Heart right ventricle (tissue), 16 donors: ENCODE measurements around the gene CCDC69. TPM values are rescaled to one million over a fixed set of nuclear protein-coding genes. Genes with fewer than 3 reads are reported as not detected.

Source experiments
- ATAC-seq, 8 donors: fragments of 200-7000 bp; cut with Tn5 transposase; one replicate each; pipeline ENCODE4 v1.9.1; 2020; ENCODE audit warnings: mild to moderate bottlenecking in 8 of 8, moderate library complexity in 8 of 8, moderate number of reproducible peaks in 1 of 8
- DNase-seq, 2 donors: peaks; one replicate each; pipeline ENCODE4 v3.0.0-alpha.2; 2020
- H3K27ac ChIP-seq, 10 donors: fragments of 200-600 bp; sonication (generic) in 2 of 10; one replicate each; pipeline versions ENCODE4 v1.5.0 to v1.8.0; 2020 to 2022; ENCODE audit warnings: mild to moderate bottlenecking in 3 of 10
- H3K27me3 ChIP-seq, 7 donors: fragments of 200-600 bp; one replicate each; pipeline ENCODE4 v1.8.0; 2021 to 2022; ENCODE audit warnings: mild to moderate bottlenecking in 2 of 7
- H3K36me3 ChIP-seq, 9 donors: fragments of 200-600 bp; sonication (generic) in 1 of 9; one replicate each; pipeline versions ENCODE4 v1.5.0 to v1.8.0; 2020 to 2022; ENCODE audit warnings: mild to moderate bottlenecking in 2 of 9
- H3K4me1 ChIP-seq, 9 donors: fragments of 200-600 bp; sonication (generic) in 1 of 9; one replicate each; pipeline versions ENCODE4 v1.5.0 to v1.8.0; 2020 to 2022; ENCODE audit warnings: mild to moderate bottlenecking in 4 of 9
- H3K4me3 ChIP-seq, 10 donors: fragments of 200-600 bp; sonication (generic) in 2 of 10; one replicate each; pipeline versions ENCODE4 v1.5.0 to v1.8.0; 2020 to 2022; ENCODE audit warnings: mild to moderate bottlenecking in 7 of 10, moderate library complexity in 2 of 10
- H3K9me3 ChIP-seq, 11 donors: fragments of 200-600 bp in 10 of 11; sonication (generic) in 2 of 11; one replicate each; pipeline versions ENCODE4 v1.5.0 to v1.8.0; 2013 to 2022; ENCODE audit warnings: mild to moderate bottlenecking in 2 of 11, control low read depth in 1 of 11, moderate library complexity in 1 of 11
- WGBS, 2 donors: extraction: QIAGEN DNeasy Blood & Tissue Kit; methylation state at CpG; one replicate each; pipeline ENCODE4 v1.1.7; 2013; ENCODE audit warnings: inconsistent platforms in 1 of 2; 5-methylcytosine and 5-hydroxymethylcytosine counted together
- intact Hi-C, 10 donors: fragments of 100-400 bp; cut with DNase I; formaldehyde crosslinking; loops; one replicate each; pipeline versions ENCODE4 v1.11.1 to v1.14.2; 2022
- polyA plus RNA-seq, 2 donors: library from polyadenylated mRNA; stranded (reverse); fragments of 200-250 nt; gene quantifications; one replicate each; pipeline ENCODE4 v1.2.3, GENCODE V29; 2013
- total RNA-seq, 10 donors: library from RNA; stranded (reverse); fragmentation: NEBNext Ultra II Directional in 3 of 10; extraction: Animal tissue kit (Norgen Biotek cat#: 25700) in 3 of 10; gene quantifications; one replicate each; pipeline versions ENCODE4 v1.2.1 to v1.2.4, GENCODE V29; 2021 to 2023
- TF ChIP-seq, protein P1 (sequence below), 9 donors: fragments of 200-600 bp; sonication (generic) in 2 of 9; IDR thresholded peaks; one replicate each; pipeline versions ENCODE4 v1.5.0 to v1.8.0; 2021 to 2022; ENCODE audit warnings: antibody characterized with exemption in 9 of 9, mild to moderate bottlenecking in 5 of 9, moderate library complexity in 1 of 9
- donor health status: Arrhythmogenic right ventricular cardiomyopathy.
- donor health status: ischemic (EF 13 %, LVEDD 7.1; RV severe dilation, severe dysfunction).
- donor health status: healthy with polysubstance abuse.
- donor health status: DM: no; HTN: yes; CAD: no.
- donor health status: DM: no; HTN: no; CAD: no.
- donor health status: ischemic (EF 25% LVEDD 6.9; RV normal size, moderate dysfunction).
- donor health status: ischemic (EF 25% LVEDD 5.7; RV mildly dilated, moderate dysfunction).
- donor health status: healthy.
- donor health status: DM: yes; HTN: yes; CAD: no.
- donor health status: Ischemic cardiomyopathy.
- donor health status: ischemic (EF 35%, LVEDD 5.7; RV mildly dilated, moderate dysfunction).
- donor health status: nonischemic (EF 11% LVEDD 7.7; RV severe dilation, severe dysfunction).
- donor health status: DM: yes; HTN: yes; CAD: no.
- donor health status: PGD.
- donor health status: ischemic (EF 29% LVEDD 5.4; RV normal size, mild dysfunction).
- donor health status: nonischemic (EF 23%, LVEDD 6.1; RV moderate dilation, normal function).

The CCDC69 gene
- total and polyA plus RNA-seq, 12 donors = 50.8 to 191 (median 104) TPM

DNA sequence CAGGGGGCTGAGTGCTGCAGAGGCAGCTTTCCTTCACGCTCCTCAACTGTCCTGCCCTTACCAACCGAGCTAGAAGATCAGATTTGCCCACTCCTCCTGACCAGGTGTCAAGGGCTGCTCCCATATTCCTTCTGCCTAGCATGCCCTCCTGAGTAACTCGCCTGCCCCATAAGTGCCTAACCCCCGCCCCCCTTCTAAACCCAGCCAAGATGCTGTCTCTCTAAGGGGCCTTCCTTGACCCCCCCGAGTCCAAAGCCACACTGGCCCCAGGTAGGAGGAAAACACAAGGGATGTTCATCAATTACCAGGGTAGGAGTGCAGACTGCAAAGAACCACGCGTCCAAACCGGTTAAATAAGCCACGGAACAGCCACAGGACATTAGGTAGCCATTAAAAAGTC lies 4.8 kb downstream of the CCDC69 start:
- H3K27ac ChIP-seq = peak overlapping the region in 3 of 10 donors; percentile 39 to 63 (median 59)
- TF ChIP-seq, protein P1, sequence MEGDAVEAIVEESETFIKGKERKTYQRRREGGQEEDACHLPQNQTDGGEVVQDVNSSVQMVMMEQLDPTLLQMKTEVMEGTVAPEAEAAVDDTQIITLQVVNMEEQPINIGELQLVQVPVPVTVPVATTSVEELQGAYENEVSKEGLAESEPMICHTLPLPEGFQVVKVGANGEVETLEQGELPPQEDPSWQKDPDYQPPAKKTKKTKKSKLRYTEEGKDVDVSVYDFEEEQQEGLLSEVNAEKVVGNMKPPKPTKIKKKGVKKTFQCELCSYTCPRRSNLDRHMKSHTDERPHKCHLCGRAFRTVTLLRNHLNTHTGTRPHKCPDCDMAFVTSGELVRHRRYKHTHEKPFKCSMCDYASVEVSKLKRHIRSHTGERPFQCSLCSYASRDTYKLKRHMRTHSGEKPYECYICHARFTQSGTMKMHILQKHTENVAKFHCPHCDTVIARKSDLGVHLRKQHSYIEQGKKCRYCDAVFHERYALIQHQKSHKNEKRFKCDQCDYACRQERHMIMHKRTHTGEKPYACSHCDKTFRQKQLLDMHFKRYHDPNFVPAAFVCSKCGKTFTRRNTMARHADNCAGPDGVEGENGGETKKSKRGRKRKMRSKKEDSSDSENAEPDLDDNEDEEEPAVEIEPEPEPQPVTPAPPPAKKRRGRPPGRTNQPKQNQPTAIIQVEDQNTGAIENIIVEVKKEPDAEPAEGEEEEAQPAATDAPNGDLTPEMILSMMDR (IDR thresholded peaks at IDR 0.05) = no peak
- no peaks in the 10 kb centered on the region for H3K9me3 ChIP-seq
- intact Hi-C loops = no loop called here
- no peak for ATAC-seq
- no peak for DNase-seq
- peaks cover 0 to 15% (median 0%) of the 10 kb centered on the region in 9 donors for H3K36me3 ChIP-seq
- H3K4me1 ChIP-seq = peaks cover 26 to 94% (median 78%) of the 10 kb centered on the region in 9 donors
- H3K4me3 ChIP-seq = no peak overlapping the region
- no peaks in the 10 kb centered on the region for H3K27me3 ChIP-seq
- WGBS, 2 donors = 92% methylated on average over 9 of the region's 9 CpGs

DNA sequence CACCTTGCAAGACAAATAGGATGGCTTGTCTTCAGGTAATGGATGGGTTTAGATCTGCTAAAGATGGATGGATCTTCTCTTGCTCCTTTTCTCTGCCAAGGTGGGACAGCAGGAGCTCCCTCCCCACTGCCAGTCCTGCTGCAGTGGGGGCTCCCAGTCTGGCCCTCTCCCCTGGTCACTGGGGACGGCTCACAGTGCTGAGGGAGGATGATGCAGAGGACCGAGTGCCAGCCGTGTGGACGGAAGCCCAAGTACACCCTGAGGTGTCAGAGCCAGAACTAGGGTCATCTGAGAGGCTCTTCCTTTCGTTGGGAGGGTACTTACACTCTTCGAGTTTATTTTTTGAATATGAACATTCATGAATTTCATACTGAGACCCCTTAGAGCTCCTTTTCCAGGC lies 5.7 kb downstream of the CCDC69 start:
- Histone ChIP-seq H3K4me3 (no peak overlapping the region), H3K36me3 (peaks cover 0 to 15% (median 0%) of the 10 kb centered on the region in 9 donors), H3K4me1 (peaks cover 33 to 100% (median 87%) of the 10 kb centered on the region in 9 donors), H3K27me3 (no peaks in the 10 kb centered on the region), H3K9me3 (no peaks in the 10 kb centered on the region), H3K27ac (peak overlapping the region in 7 of 10 donors; percentile 25 to 90 (median 49))
- ATAC-seq (no peak), DNase-seq (no peak)
- WGBS, 2 donors = 30 to 39% methylated on average over 6 of the region's 6 CpGs
- intact Hi-C loops = no loop called here
- TF ChIP-seq, protein P1 (IDR thresholded peaks at IDR 0.05) = no peak

DNA sequence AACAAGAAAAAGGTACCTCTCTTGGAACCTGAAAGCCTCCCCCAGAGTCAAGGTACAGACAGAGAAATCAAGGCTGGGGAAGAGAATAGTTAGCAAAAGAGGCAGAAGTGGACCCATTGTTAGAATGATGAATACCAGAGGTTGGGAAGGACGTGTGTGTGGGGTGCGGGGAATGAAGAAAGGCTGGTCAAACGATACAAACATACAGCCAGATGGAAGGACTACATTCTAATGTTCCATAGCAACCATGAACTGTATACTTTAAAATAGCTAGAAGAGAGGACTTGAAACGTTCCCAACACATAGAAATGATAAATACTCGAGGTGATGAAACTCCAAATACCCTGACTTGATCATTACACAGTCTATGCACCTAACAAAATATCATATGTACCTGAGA lies 7.1 kb downstream of the CCDC69 start:
- ATAC-seq = no peak
- intact Hi-C loops = no loop called here
- peak overlapping the region in 5 of 10 donors; percentile 25 to 90 (median 59) for H3K27ac ChIP-seq

DNA sequence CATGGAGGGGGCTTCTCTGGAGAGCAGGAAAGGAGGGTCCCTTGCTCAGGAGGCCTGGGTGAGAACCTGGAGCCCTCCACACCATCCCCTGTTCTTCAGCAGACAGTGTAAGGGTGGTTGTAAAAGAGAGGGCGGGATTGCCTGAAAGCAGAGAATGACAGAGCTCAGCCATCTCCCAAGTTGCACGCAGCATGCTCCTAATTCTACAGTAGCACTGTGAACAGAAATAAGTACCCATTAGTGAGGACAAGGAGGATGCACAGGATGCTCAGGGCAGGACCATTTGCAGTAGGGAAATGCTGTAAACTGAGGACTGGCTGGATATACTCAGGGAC lies 8.4 kb downstream of the CCDC69 start:
- H3K27me3 ChIP-seq = no peaks in the 10 kb centered on the region
- intact Hi-C loops = no loop called here
- H3K4me1 ChIP-seq = peaks cover 31 to 98% (median 85%) of the 10 kb centered on the region in 9 donors
- H3K27ac ChIP-seq = peak overlapping the region in 9 of 10 donors; percentile 81 to 92 (median 87)
- H3K4me3 ChIP-seq = peak overlapping the region in 1 of 10 donors; percentile 3
- no peak for ATAC-seq
- TF ChIP-seq, protein P1 (IDR thresholded peaks at IDR 0.05) = no peak
- no peaks in the 10 kb centered on the region for H3K9me3 ChIP-seq
- peaks cover 0 to 15% (median 0%) of the 10 kb centered on the region in 9 donors for H3K36me3 ChIP-seq
- 95 to 96% methylated on average over 2 of the region's 2 CpGs for WGBS, 2 donors
- no peak for DNase-seq

More for the DNA sequence above, 7.1 kb downstream of the CCDC69 start:
- Histone ChIP-seq H3K27me3 (no peaks in the 10 kb centered on the region), H3K4me3 (no peak overlapping the region), H3K36me3 (peaks cover 0 to 15% (median 0%) of the 10 kb centered on the region in 9 donors), H3K4me1 (peaks cover 38 to 99% (median 87%) of the 10 kb centered on the region in 9 donors), H3K9me3 (no peaks in the 10 kb centered on the region)
- DNase-seq = no peak
- WGBS, 2 donors = 56 to 71% methylated on average over 5 of the region's 5 CpGs
- TF ChIP-seq, protein P1 (IDR thresholded peaks at IDR 0.05) = no peak
